ENCODE measurements around the gene SPTLC1.

Gene SPTLC1

DNA sequence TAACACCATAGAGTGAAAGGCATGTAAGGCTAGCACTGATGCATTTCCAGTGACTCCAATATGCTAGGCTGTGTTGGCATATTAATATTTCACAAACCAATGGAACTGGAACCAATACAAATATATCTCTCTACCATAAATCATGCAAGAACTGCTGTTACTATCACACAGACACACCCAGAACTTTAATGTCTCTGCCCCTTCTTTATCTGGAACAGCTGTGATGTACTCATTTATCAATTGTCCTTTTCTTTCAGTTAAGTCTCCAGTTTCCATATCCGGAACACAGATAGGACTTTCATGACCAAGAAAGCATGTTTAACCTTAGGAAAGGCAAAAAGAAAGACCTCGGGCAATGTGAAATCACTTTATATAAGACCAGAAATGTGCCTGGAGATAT is 70.3 kb downstream of the SPTLC1 start:
- no peak for DNase-seq (ENCODE audit: low spot score)
- in situ Hi-C loops (cut with MboI; ENCODE audit: low pct_unique_long_range_greater_than_20kb, low sequenced_read_pairs, unreplicated experiment): no loop called here
- TF ChIP-seq, protein P1, sequence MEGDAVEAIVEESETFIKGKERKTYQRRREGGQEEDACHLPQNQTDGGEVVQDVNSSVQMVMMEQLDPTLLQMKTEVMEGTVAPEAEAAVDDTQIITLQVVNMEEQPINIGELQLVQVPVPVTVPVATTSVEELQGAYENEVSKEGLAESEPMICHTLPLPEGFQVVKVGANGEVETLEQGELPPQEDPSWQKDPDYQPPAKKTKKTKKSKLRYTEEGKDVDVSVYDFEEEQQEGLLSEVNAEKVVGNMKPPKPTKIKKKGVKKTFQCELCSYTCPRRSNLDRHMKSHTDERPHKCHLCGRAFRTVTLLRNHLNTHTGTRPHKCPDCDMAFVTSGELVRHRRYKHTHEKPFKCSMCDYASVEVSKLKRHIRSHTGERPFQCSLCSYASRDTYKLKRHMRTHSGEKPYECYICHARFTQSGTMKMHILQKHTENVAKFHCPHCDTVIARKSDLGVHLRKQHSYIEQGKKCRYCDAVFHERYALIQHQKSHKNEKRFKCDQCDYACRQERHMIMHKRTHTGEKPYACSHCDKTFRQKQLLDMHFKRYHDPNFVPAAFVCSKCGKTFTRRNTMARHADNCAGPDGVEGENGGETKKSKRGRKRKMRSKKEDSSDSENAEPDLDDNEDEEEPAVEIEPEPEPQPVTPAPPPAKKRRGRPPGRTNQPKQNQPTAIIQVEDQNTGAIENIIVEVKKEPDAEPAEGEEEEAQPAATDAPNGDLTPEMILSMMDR (IDR thresholded peaks at IDR 0.05; ENCODE audit: extremely low read depth, insufficient read depth, missing control alignments): no peak

DNA sequence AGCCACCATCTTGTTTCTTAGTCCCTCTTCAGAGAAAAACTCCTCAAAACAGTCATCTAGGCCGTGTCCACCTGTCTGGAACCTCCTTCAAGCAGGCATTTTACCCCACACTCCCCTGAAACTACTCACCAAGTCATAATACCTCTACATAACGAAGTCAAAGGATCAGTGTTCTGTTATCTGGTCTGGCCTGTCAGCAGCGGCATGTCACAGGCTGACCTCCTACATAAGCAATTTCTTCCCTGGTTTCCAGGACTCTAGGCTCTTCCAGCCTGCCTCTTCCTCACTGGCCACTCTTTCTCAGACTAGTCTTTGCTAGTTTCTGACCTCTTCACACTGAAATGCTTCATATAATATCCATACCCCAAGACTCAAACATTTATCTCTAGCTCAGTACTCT is 72.2 kb downstream of the SPTLC1 start:
- in situ Hi-C loops (cut with MboI; ENCODE audit: low pct_unique_long_range_greater_than_20kb, low sequenced_read_pairs, unreplicated experiment): no loop called here
- no peak for DNase-seq (ENCODE audit: low spot score)
- TF ChIP-seq, protein P1 (IDR thresholded peaks at IDR 0.05; ENCODE audit: extremely low read depth, insufficient read depth, missing control alignments): no peak

DNA sequence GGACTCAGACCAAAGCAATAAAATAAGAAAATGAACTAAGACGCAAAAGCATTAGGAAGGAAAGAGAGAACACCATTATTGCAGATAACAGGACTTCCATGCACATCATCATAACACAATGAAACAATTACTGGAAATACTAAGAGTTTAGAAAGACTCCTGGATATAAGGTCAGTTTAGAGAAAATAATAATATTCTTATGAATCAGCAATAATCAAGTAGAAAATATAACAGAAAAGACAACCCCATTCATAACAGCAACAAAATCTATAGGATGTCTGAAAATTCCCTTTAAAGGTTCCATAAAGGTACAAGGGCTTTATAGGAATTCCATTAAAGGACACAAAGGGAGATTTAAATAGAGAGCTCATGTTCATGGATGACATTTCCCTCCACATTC is 73.0 kb downstream of the SPTLC1 start:
- TF ChIP-seq, protein P1 (IDR thresholded peaks at IDR 0.05; ENCODE audit: extremely low read depth, insufficient read depth, missing control alignments): no peak
- in situ Hi-C loops (cut with MboI; ENCODE audit: low pct_unique_long_range_greater_than_20kb, low sequenced_read_pairs, unreplicated experiment): no loop called here
- no peak for DNase-seq (ENCODE audit: low spot score)

DNA sequence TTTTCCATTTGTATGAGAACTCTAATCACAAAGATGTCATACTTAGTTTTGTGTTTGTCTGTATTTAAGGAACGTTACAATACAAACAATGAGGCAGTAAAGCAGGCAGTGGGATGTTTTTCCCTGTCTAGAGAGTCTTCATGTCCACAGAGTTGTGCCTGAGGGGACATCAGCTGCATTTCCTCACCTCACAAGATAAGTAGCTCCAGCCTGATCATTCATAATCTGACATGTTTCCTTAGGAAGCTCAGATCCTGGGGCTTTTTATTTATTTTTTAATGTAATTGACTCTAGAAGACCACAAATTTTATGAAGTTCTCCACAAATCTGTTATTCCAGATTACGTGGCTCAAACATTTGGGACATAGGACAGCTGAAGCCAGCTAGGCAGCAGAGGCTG is 78.5 kb downstream of the SPTLC1 start:
- no peak for DNase-seq (ENCODE audit: low spot score)
- TF ChIP-seq, protein P1 (IDR thresholded peaks at IDR 0.05; ENCODE audit: extremely low read depth, insufficient read depth, missing control alignments): no peak
- in situ Hi-C loops (cut with MboI; ENCODE audit: low pct_unique_long_range_greater_than_20kb, low sequenced_read_pairs, unreplicated experiment): no loop called here

DNA sequence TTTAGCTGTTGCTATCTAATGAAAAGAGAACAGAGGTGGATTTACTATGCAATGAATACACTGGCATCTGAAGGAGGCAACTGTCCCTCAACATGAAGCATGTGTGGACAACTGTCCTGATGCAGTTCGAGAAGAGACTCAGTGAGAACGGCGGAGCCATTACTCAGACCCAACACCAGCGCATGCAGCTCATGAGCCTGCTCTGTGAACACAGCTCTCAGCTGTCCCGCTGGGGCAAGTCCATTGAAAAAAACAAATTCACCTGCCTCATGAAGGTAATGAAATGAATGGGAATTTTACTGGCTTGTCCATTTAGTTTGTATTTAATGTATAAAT is 78.8 kb downstream of the SPTLC1 start:
- no peak for DNase-seq (ENCODE audit: low spot score)
- TF ChIP-seq, protein P1 (IDR thresholded peaks at IDR 0.05; ENCODE audit: extremely low read depth, insufficient read depth, missing control alignments): no peak
- in situ Hi-C loops (cut with MboI; ENCODE audit: low pct_unique_long_range_greater_than_20kb, low sequenced_read_pairs, unreplicated experiment): no loop called here

DNA sequence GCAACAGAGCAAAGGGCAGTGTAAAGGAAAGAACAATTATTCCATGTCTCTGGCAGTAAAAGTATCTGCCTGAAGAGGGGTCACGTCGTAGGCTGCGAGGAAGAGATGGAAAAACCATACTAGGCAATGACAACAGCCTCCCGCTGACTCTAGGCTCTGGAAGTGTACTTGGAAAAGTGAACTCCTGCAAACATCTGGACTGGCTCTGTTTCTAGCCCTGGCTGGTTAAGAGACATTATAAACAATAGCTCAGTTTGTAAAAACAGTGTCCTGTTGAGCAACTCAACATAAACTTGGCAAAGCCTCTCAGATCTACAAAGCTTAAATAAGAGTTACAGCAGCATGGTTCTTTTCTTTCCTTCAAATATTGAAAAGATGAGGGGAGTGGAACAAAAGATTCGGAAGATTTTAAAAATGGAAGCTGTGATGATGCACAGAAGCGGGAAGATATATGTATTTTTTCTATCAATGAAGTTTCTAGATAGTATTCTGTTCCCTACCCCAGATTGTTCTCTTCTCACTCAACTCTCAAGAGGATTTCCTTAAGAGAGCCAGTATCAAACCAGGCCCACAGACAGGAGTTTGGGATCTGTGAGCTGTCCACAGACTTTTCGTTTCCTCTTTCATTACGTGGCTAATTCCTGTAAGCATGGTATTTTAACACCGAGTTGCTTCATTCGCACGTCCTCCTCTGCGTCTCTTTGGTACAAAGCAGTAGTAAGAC is 79.4 kb downstream of the SPTLC1 start:
- in situ Hi-C loops (cut with MboI; ENCODE audit: low pct_unique_long_range_greater_than_20kb, low sequenced_read_pairs, unreplicated experiment): no loop called here
- no peak for DNase-seq (ENCODE audit: low spot score)
- TF ChIP-seq, protein P1 (IDR thresholded peaks at IDR 0.05; ENCODE audit: extremely low read depth, insufficient read depth, missing control alignments): no peak
